Measurements from ENCODE around the gene CCT6A. TPM values are rescaled to one million over a fixed set of nuclear protein-coding genes. Genes with fewer than 3 reads are reported as not detected.
"Not testable (repeated sequence)": the region's sequence is repeated elsewhere in the genome, so short reads cannot be mapped to it uniquely, and the experiment has no call there.

Gene CCT6A
- polyA plus RNA-seq, 1 experiment: 110 TPM

DNA sequence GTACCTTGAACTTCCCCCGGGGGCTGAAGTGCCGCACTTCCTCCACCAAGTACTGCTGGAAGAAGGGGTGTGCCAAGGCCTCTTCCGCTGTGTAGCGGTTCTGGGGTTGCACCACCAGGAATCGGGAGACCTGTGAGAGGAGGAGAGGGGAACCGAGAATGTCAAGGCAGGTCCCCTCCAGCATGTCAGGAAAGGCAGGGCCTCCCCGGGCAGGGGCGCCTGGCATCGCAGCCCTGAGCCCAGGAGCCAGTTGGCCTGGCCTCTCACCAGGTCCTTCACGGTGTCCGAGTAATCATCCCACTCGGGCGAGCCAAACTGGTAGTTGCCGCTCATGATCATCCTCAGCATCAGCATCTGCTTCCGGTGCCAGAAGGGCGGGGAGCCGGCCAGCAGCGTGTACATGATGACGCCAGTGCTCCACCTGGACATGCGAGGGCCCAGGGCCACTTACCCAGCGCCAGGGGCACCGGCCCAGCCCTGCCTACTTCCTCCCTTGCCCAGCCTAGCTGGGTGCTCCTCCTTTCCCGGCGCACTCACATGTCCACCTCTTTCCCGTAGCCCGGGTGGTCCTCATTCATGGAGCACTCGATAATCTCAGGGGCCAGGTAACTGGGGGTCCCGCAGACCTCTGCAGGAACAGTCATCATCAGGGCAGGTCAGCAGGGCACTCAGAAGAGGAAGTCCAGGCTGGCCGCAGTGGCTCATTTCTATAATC is 30.2 kb downstream of the CCT6A start:
- Histone ChIP-seq H3K4me3 (ENCODE audit: low read depth, low read length) (no peak overlapping the region), H3K36me3 (ENCODE audit: control insufficient read depth, insufficient read depth, low read length) (peaks cover 14% of the 10 kb centered on the region), H3K27me3 (ENCODE audit: control insufficient read depth, insufficient read depth, low read length) (no peaks in the 10 kb centered on the region)
- CTCF ChIA-PET: interaction anchor here (3.3 kb wide), 1 partner anchor 7 kb away, joined by 15 read pairs; no protein-coding TSS in a partner anchor
- TF ChIP-seq, protein P1, sequence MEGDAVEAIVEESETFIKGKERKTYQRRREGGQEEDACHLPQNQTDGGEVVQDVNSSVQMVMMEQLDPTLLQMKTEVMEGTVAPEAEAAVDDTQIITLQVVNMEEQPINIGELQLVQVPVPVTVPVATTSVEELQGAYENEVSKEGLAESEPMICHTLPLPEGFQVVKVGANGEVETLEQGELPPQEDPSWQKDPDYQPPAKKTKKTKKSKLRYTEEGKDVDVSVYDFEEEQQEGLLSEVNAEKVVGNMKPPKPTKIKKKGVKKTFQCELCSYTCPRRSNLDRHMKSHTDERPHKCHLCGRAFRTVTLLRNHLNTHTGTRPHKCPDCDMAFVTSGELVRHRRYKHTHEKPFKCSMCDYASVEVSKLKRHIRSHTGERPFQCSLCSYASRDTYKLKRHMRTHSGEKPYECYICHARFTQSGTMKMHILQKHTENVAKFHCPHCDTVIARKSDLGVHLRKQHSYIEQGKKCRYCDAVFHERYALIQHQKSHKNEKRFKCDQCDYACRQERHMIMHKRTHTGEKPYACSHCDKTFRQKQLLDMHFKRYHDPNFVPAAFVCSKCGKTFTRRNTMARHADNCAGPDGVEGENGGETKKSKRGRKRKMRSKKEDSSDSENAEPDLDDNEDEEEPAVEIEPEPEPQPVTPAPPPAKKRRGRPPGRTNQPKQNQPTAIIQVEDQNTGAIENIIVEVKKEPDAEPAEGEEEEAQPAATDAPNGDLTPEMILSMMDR (IDR thresholded peaks at IDR 0.05; ENCODE audit: insufficient read depth, low read depth, low read length): no peak
- no peak for DNase-seq (ENCODE audit: low read depth)
- POLR2A ChIA-PET: no interaction called here

DNA sequence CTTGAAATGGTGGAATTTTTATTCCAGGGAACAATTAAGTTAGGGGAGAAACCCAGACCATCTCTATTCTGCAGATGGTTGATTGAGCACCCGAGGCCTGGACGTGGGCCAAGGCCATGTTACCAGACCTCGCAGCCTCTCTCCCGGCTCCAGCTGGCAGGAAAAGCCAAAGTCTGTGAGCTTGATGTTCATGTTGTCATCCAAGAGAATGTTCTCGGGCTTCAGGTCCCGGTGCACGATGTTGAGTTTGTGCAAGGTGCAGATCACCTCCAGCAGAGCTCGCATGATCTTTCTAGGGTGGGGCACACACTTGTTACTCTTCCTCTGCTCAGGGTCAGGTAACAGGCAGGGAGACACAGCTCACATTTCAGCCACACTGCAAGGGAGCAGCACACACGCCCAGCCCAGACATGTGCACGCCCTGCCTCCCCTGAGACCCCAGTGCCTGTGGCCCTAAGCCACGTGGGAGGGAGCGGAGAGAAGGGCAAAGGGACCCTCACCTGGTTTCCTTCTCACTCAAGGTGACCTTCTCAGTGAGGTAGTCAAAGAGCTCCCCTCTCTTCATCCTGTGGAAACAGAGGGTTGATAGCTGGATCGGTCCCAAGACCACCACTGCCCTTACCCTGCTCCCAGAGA is 31.7 kb downstream of the CCT6A start:
- CTCF ChIA-PET: interaction anchor here (0.5 to 3.3 kb wide), 4 partner anchors 8 to 442 kb away, joined by 3 to 15 read pairs (median 8); partner anchors contain the start of gene PHKG1
- TF ChIP-seq, protein P1 (IDR thresholded peaks at IDR 0.05; ENCODE audit: insufficient read depth, low read depth, low read length): no peak
- POLR2A ChIA-PET: no interaction called here
- H3K36me3 ChIP-seq (ENCODE audit: control insufficient read depth, insufficient read depth, low read length): peaks cover 13% of the 10 kb centered on the region
- no peaks in the 10 kb centered on the region for H3K27me3 ChIP-seq (ENCODE audit: control insufficient read depth, insufficient read depth, low read length)
- H3K4me3 ChIP-seq (ENCODE audit: low read depth, low read length): no peak overlapping the region
- DNase-seq (ENCODE audit: low read depth): no peak

DNA sequence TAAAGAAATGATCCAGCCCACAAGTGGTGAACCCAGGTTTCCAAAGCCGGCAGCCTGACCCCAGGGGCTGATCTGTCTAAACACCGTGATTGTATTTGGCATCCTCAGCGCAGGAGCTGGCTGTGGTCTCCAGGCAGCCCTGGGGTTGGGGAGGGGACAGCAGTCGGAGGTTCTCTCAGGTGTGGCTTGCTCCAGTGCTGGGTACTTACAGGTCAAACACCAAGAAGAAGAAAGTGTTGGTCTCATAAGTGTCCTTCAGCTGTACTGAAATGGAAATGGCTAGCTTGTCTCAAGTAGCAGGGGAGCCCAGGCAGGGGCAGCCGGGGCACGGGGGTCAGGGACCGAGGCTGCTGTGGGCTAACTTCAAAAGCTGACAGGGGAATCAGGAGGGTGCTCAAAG is 35.2 kb downstream of the CCT6A start:
- ChIA-PET CTCF (interaction anchor here (1.4 to 2.0 kb wide), 2 partner anchors 7 to 12 kb away, joined by 5 to 7 read pairs; no protein-coding TSS in a partner anchor), POLR2A (no interaction called here)
- no peak for DNase-seq (ENCODE audit: low read depth)
- TF ChIP-seq, protein P1 (IDR thresholded peaks at IDR 0.05; ENCODE audit: insufficient read depth, low read depth, low read length): no peak
- no peaks in the 10 kb centered on the region for H3K27me3 ChIP-seq (ENCODE audit: control insufficient read depth, insufficient read depth, low read length)
- H3K36me3 ChIP-seq (ENCODE audit: control insufficient read depth, insufficient read depth, low read length): peaks cover 9% of the 10 kb centered on the region; the same call in 1 of the 2 replicates
- no peak overlapping the region for H3K4me3 ChIP-seq (ENCODE audit: low read depth, low read length)

DNA sequence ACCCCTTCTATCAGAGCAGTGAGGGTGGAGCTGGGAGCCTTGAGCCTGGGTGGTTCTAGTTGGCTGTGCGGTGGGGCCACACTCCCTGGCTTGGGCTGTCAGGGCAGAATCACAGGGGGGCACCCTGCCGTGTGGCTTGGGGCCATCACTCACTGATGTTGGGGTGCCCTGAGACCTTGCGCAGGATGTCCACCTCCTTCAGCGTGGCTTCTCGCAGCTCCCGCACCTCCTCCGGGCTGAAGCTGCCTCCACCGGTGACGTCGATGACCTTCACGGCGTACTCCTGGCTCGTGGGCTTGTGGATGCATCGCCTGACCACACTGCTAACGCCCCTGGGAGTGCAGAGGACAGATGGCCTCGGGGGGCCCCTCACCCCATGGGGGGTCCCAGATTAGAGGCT is 35.9 kb downstream of the CCT6A start:
- H3K4me3 ChIP-seq (ENCODE audit: low read depth, low read length): no peak overlapping the region
- CTCF ChIA-PET: interaction anchor here (1.4 to 2.0 kb wide), 2 partner anchors 8 to 13 kb away, joined by 5 to 7 read pairs; no protein-coding TSS in a partner anchor
- TF ChIP-seq, protein P1 (IDR thresholded peaks at IDR 0.05; ENCODE audit: insufficient read depth, low read depth, low read length): no peak
- POLR2A ChIA-PET: no interaction called here
- peaks cover 5% of the 10 kb centered on the region; the same call in 1 of the 2 replicates for H3K36me3 ChIP-seq (ENCODE audit: control insufficient read depth, insufficient read depth, low read length)
- DNase-seq (ENCODE audit: low read depth): no peak
- no peaks in the 10 kb centered on the region for H3K27me3 ChIP-seq (ENCODE audit: control insufficient read depth, insufficient read depth, low read length)

DNA sequence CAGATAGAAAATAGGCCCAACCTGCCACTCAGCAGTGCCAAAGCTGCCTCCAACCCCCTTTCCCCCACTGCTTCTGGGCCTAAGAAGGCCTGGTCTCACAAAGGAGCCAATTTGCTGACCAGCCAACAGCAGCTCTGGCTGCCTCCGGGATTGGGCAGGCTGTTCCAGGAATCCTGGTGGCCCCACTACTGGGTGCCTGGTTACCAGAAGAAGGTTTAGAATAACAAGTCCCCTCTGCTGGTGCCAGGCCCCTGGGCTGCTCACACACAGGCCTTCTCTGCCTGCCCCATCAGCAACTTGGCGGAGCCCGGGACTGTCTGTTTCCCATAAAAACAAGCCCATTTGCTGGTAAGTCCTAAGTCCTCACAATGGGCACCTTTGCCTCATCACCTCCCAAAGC is 40.0 kb downstream of the CCT6A start:
- no peak for DNase-seq (ENCODE audit: low read depth)
- ChIA-PET CTCF (interaction anchor here (0.9 to 3.3 kb wide), 5 partner anchors 8 to 88 kb away, joined by 3 to 24 read pairs (median 8); partner anchors contain the start of genes CCT6A and PSPH), POLR2A (interaction anchor here (0.6 kb wide), 1 partner anchor 86 kb away, joined by 3 read pairs; no protein-coding TSS in a partner anchor)
- TF ChIP-seq, protein P1 (IDR thresholded peaks at IDR 0.05; ENCODE audit: insufficient read depth, low read depth, low read length): no peak
- no peaks in the 10 kb centered on the region for H3K27me3 ChIP-seq (ENCODE audit: control insufficient read depth, insufficient read depth, low read length)
- H3K4me3 ChIP-seq (ENCODE audit: low read depth, low read length): no peak overlapping the region
- H3K36me3 ChIP-seq (ENCODE audit: control insufficient read depth, insufficient read depth, low read length): peaks cover 4% of the 10 kb centered on the region; the same call in 1 of the 2 replicates

DNA sequence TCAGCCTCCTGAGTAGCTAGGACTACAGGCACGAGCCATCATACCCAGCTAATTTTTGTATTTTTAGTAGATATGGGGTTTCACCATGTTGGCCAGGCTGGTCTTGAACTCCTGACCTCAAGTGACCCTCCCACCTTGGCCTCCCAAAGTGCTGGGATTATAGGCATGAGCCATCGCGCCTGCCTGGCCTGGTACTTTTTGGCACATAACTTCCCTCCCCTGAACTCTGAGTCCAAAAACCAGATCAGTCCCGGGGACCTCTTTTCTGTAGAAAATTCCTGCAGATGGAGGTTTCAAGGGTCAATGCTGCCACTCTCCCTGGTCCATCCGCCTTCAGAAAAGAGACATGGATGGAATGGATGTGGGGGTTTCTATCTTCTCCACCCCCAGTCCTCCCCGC is 40.8 kb downstream of the CCT6A start:
- H3K36me3 ChIP-seq (ENCODE audit: control insufficient read depth, insufficient read depth, low read length); DNase-seq (ENCODE audit: low read depth); H3K4me3 ChIP-seq (ENCODE audit: low read depth, low read length); H3K27me3 ChIP-seq (ENCODE audit: control insufficient read depth, insufficient read depth, low read length): not testable (repeated sequence)
- ChIA-PET CTCF (interaction anchor here (0.7 to 3.3 kb wide), 15 partner anchors 9 to 451 kb away, joined by 3 to 24 read pairs (median 3); partner anchors contain the start of genes CCT6A and PSPH), POLR2A (interaction anchor here (0.5 to 0.9 kb wide), 2 partner anchors 13 to 14 kb away, joined by 4 read pairs; partner anchors contain the start of gene CHCHD2)
